Coronary artery (tissue), 2 donors: ENCODE data around the gene LILRB5.
A peak's percentile ranks its signal among the peaks of the same experiment; 100 is the strongest.
"Not testable (repeated sequence)": the region's sequence is repeated elsewhere in the genome, so short reads cannot be mapped to it uniquely, and the experiment has no call there.

Experiments
- DNase-seq: peaks from one replicate; pipeline ENCODE4 v3.0.0-alpha.2; 2017; ENCODE audit warnings: low spot score
- H3K27ac ChIP-seq, 2 donors: fragments of 200-600 bp; sonication (generic); one replicate each; pipeline ENCODE4 v1.5.1; 2016 to 2019
- H3K4me3 ChIP-seq: fragments of 200-600 bp; sonication (generic); 2 replicates; pipeline ENCODE4 v1.5.1; 2016; ENCODE audit warnings: mild to moderate bottlenecking, moderate library complexity
- TF ChIP-seq, protein P1 (sequence below): fragments of 200-600 bp; sonication (generic); IDR thresholded peaks from one replicate; pipeline ENCODE4 v1.5.1; 2019; ENCODE audit warnings: antibody characterized with exemption

The LILRB5 gene

DNA sequence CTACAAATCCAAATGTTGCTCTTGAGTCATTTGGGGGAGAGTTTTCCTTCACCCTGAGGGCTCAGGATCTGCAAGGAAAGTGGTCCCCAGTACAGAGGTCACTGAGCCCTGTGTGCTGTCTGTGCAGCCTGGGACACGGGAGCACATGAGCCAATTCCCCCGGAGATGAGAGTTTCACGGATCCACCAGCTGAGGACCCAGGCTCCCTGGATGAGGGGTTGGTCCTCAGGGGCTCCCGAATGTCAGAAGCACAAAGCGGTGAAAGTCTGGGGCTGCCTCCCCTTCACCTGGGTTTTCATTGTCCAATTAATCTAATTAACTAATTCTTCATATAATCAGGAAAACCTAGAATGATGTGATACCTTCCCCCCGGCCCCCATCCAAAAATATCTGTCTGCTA, 37.5 kb upstream of the LILRB5 start:
- Histone ChIP-seq H3K27ac (no peak overlapping the region), H3K4me3 (no peak overlapping the region)
- peak; percentile 58 for DNase-seq
- TF ChIP-seq, protein P1, sequence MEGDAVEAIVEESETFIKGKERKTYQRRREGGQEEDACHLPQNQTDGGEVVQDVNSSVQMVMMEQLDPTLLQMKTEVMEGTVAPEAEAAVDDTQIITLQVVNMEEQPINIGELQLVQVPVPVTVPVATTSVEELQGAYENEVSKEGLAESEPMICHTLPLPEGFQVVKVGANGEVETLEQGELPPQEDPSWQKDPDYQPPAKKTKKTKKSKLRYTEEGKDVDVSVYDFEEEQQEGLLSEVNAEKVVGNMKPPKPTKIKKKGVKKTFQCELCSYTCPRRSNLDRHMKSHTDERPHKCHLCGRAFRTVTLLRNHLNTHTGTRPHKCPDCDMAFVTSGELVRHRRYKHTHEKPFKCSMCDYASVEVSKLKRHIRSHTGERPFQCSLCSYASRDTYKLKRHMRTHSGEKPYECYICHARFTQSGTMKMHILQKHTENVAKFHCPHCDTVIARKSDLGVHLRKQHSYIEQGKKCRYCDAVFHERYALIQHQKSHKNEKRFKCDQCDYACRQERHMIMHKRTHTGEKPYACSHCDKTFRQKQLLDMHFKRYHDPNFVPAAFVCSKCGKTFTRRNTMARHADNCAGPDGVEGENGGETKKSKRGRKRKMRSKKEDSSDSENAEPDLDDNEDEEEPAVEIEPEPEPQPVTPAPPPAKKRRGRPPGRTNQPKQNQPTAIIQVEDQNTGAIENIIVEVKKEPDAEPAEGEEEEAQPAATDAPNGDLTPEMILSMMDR, result no peak

DNA sequence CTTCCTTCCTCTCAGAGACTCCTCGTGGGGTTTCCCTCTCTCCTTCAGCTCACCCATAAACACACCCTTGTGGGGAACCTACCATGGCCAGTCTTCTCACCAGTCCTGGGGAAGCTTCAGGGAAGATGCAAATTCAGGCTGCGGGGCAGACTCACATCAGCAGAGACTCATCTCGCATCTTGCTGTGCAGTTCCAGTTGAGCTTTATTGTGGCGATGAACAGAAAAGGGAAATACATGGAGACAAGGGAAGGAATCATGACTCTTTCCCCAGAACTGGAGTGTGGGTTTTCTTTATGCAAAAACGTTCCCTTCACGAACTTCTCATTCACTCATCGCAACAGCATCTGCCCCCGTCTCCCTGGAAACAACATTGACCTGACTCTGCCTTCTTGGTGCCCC, 32.1 kb upstream of the LILRB5 start:
- H3K27ac ChIP-seq, H3K4me3 ChIP-seq, DNase-seq: not testable (repeated sequence)

DNA sequence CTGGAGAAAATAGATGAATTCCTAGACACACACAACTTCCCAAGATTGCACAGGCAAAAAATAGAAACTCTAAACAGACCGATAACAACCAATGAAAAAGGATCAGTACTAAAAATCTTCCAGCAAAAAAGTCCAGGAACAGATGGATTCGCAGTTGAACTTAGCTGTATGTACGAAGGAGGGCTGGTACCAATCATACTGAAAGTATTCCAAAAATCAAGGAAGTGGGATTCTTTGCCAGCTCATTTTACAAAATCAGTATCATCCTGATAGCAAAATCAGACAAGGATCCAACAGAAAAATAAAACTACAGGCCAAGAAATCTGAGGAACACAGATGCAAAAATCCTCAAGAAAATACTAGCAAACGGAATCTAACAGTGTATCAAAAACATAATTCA, 30.4 kb upstream of the LILRB5 start:
- TF ChIP-seq, protein P1, result no peak
- DNase-seq, result no peak
- no peak overlapping the region for H3K27ac ChIP-seq
- H3K4me3 ChIP-seq, result no peak overlapping the region

DNA sequence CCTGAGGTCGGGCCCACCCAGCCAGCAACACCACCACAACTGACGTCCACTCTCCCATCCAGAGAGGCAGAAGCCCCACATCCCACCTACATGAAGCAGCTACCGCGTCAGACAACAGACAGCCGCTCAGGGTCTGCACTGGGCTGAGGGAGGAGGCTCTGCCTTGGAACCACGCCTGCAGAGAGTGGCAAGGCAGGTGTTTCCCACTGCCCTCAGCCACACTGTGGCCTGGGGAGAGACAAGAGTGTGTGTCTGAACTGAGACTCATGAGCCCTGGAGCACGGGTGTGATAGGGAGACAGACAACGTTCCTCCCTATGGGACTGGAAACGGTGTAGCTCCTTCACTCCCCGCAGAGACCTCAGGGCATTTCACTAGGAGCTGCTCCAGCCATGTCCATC, 29.2 kb upstream of the LILRB5 start:
- not testable (repeated sequence) for DNase-seq, H3K4me3 ChIP-seq, H3K27ac ChIP-seq

DNA sequence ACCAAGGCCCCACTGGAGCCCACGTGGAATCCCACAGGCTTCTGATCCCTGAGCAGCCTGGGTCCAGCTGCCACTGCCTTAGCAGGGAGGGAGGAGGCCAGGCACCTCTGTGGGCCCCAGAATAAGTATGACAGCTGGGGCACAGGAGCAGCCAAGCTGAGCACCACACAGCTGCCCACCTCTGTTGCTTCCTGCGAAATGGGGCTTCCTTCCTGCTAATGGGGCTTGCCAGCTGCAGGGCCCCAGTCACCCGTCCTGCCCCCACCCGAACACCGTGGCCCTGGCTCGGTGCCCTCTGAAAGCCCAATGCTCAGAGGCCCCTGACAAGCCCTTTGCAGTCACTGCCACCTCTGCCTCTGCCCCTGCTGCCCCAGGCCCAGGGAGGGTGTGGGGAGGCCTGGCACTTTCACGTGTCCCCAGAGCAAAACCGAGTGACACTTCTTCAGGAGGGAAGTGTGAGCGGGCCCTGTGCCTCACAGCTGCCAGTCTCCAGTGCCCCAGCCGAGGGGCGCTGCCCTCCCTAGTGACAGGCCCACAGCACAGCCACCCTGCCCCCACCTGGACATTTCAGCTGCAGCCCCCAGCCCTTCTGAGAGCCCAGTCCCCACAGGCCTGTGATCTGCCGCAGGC, 28.5 kb upstream of the LILRB5 start:
- not testable (repeated sequence) for DNase-seq

DNA sequence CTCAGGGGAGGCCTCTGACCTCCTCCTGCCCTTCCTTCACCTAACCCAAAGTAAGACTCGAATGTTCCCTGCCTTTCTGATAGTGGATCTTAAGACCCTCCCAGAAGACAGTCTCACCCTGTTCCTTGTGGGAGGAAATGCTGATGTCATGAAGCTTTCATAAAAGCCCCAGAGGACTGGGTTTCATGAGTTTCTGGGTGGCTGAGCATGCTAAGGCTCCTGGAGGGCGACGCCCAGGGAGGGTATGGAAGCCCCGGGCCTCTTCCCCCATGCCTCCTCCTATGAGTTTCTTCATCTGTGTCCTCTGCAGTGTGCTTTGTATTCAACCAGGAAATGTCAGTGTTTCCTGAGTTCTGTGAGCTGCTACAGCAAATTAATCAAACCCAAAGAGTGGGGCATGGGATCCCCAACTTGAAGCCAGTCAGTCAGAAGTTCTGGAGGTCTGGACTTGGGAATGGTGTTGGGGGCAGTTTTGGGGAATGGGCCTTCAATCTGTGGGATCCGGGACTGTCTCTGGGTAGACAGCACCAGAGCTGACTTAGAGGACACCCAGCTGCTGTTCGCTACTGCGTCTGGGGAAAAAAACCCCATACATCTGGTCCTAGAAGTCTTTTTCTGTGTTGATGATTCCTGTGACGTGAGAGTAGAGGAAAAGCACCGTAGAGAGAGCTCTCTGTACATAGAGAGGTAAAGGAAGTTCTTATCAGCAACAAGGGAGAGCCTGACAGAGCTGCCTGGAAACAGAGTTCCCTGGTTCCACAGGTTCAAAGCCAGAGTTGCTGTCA, 25.8 kb upstream of the LILRB5 start:
- TF ChIP-seq, protein P1, result no peak
- H3K27ac ChIP-seq, result no peak overlapping the region
- no peak overlapping the region for H3K4me3 ChIP-seq
- no peak for DNase-seq

More for the DNA sequence above, 28.5 kb upstream of the LILRB5 start:
- not testable (repeated sequence) for H3K27ac ChIP-seq, H3K4me3 ChIP-seq

DNA sequence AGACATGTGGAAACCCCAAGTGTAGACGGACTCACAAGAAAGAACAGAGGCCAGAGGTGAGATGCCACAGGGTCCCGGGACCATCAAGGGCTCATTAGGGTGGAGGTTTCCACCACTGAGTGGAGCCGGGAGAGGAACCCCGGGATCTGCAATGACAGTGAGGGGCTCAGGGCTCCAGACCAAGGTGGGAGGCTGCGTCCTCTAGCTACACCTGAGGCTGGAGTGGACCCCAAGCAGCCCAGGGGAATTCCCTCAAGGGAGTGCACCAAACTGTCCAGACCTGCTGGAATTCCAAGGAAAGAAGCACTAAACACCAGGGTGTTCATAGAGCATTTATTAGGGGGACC, 24.6 kb upstream of the LILRB5 start:
- not testable (repeated sequence) for H3K4me3 ChIP-seq, DNase-seq, H3K27ac ChIP-seq

DNA sequence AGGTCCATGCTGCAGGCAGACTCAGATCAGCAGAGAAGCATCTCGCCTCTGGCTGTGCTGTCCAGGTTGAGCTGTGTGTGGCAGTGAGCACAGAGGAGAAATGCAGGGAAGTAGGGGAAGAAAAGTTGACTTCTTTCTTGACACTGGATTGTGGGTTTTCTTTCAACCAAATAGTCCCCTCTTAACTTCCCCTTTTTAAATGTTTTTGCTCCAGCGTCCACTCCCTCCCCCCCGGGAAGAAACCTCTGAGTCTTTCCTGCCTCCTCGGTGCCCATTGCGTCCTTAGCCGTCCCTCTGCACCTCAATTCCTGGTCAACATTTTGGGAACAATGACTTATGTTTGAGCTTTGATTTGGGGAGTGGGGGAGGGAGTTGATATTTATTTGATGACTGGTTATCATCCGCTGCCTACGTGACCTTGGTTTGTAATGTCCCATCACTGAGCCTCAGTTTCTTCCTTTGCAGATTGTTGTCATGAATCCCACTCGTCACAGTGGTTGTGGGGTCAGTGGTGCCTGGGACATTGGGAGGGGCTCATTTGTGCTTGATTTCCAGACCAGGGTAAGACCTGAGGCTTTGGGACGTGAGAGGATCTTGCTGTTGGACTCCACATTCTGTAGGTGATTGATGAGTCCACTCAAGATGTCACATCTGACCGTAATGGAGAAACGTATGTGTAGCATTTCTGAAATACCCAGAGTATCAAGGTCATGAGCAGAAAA, 24.1 kb upstream of the LILRB5 start, which contains the start of gene LILRB2:
TSS of gene LILRB2 (minus strand) at position 104 of the 722 bp plus-strand sequence. CDS start 614 bp downstream, outside the sequence.
- peak within 1 kb of the TSS in 1 of 2 donors; percentile 69 for H3K27ac ChIP-seq
- no peak for DNase-seq
- TF ChIP-seq, protein P1, result no peak

DNA sequence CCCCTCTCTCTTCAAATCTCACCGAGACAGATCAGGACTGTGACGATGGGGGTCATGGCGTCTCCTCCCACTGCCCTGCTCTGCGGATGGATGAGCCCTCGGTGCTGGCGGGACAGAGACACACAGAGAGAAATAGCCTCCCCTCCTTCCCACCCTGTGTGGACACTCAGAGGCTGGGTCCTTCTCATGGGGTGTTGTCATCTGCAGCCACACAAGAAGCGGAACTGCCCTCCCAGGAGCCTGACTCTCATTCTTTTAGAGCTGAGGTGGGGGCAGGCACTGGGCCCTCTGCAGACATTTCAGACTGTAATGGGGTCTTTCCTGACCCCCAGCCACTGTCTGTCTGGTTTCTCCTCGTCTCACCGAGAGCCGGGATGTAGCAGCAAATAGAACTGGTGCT, 23.4 kb upstream of the LILRB5 start:
- Histone ChIP-seq H3K4me3 (peak overlapping the region; percentile 44), H3K27ac (peak overlapping the region in 1 of 2 donors; percentile 69)
- DNase-seq, result not testable (repeated sequence)

More for the DNA sequence above, 24.1 kb upstream of the LILRB5 start, which contains the start of gene LILRB2:
- H3K4me3 ChIP-seq, result peak within 1 kb of the TSS; percentile 44

DNA sequence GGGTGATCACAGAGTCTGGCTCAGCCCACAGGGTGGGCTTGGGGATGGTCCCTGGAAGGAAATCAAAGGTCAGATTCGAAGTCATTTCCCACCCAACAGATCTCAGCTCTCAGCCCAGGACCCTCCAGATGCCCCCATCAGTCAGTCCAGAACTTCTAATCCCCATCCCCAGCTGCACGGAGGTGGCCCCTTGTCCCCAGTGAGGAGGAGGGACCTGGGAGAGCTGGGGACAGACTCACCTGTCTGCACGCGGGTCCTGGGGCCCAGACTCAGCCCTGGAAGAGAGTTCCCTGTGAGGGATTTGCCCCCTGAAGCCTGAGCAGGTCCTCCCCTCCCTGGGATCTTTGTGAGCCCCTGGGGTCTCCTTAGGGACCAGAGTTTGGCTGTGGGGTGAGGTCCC, 23.0 kb upstream of the LILRB5 start:
- DNase-seq, result not testable (repeated sequence)
- Histone ChIP-seq H3K27ac (peak overlapping the region in 1 of 2 donors; percentile 69), H3K4me3 (peak overlapping the region; percentile 44)
